Skeletal muscle cell (primary cell): ENCODE measurements around the gene PSMD1.
"Not testable (repeated sequence)": the region's sequence is repeated elsewhere in the genome, so short reads cannot be mapped to it uniquely, and the experiment has no call there.

Experiments used
- DNase-seq: peaks from one replicate; pipeline ENCODE4 v3.0.0-alpha.2; 2010; ENCODE audit warnings: low read depth
- H3K4me3 ChIP-seq: 2 replicates; pipeline ENCODE4 v1.5.1; 2011; ENCODE audit warnings: low read depth, mild to moderate bottlenecking, control low read depth, low read length, moderate library complexity

Gene PSMD1

DNA sequence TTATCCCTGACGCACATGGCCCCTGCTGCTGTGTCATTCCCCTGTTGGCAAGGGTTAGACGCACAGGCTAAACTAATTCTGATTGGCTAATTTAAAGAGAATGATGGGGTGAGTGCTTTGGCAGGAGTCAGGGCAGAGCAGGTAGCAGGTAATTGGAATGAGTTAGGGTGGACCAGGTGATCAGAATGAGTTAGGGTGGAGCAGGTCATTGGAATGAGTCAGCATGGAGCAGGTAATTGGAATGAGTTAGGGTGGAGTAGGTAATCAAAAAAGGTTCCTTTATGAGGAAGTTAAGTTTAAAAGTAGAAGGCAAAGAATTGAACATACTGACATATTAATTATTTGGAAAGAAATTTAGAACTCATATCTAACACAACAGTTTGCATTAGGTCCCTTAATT lies 43.7 kb downstream of the PSMD1 start:
- not testable (repeated sequence) for DNase-seq, H3K4me3 ChIP-seq

DNA sequence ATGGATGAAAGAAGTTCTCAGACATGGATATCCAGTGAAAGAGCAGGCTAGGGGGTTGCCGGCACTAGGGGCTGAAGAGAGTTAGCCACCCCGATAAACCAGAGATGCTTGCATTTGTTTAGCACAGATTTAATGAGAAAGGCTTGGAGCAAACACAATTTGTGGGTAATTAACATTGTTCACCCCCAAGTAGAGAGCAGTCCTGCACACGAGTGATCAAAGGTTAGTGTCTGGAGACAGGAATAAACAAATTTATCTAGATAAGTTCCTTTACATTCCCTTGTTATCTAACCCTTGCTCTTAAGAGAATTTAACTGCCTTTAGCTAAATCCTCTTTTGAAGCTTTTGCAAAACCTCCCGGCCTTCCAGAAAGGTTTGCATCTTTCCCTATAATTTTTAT lies 44.3 kb downstream of the PSMD1 start:
- no peak for DNase-seq
- H3K4me3 ChIP-seq, result no peak overlapping the region

DNA sequence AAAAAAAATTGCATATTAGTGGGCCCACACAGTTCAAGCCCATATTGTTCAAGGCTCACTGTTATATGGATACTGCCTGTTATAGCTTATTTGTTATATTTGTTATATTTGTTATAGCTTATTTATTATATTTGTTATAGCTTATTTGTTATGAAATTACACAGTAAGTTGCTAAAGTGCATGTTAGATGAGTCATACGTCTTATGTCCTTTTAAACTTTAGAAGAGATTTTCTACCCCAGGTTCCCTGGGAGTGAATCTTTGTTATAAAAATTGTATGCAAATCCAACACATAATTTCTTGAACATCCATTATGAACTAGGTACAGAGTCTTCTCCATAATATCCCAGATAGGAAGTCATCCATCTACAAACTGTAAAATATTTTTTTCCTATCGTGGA lies 46.1 kb downstream of the PSMD1 start:
- H3K4me3 ChIP-seq, result no peak overlapping the region
- no peak for DNase-seq

DNA sequence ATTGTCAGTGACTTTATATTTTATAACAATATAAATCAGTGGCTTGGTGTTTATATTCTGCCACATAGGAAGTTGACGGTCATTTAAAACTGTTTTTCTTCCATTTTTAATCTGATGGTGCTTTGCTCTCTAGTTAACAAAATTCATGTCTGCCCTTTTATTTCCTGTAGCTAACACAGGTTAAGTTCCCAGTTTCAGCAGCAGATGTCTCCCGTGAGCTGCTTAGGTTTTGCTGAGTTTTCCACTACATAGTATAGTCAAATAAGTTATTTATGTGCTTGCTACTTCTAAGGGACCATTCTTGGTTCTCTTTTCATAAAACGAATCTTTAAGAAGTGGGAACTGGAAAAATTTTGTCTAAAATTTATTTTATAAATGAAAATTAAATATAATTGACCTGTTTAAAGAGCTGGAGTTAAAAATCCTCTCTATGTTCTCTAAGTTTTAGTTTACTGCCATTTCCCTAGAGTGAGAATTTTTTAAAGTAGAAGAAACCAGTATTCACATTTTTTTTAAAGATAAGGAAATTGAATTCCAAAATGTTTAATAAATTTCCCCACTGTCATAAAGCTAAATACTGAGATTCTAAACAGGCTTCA lies 47.5 kb downstream of the PSMD1 start:
- no peak for DNase-seq

DNA sequence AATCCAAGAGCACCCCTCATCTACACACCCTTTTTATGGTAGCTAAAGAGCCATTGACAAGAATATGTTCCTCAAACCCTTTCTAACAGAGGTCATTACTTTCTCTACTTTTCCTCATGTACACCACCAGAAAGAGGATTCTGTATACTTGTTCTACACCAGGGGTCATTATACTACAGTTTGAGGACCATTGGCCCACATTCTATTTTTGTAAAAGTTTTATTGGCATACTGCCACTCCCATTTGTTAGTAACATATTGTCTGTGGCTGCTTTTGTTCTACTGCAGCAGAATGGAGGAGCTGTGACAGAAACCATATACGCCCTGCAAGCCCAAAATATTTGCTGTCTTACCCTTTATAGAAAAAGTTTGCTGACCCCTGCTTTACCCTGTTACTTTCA lies 53.9 kb downstream of the PSMD1 start:
- DNase-seq, result peak; percentile 29
- H3K4me3 ChIP-seq, result no peak overlapping the region

More for the DNA sequence above, 47.5 kb downstream of the PSMD1 start:
- no peak overlapping the region for H3K4me3 ChIP-seq

DNA sequence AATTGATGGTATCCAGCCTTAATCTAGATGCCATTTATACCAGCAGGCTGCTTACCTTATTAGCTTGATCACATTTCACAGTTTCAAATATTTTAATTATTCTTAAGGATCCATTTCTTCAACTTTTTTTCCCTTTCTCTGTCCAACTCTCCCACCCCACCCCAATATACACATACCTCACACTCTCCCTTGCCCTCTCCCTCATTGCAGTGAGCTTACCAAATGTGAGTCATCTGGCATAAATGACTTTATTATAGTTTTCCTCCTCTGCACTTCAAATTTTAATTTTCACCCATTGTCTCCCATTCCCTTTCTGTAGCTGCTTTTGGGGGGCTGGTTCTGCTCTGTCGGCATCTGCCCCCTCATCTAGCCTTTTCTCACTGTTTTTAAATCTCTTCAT lies 55.3 kb downstream of the PSMD1 start:
- DNase-seq, result no peak
- no peak overlapping the region for H3K4me3 ChIP-seq

DNA sequence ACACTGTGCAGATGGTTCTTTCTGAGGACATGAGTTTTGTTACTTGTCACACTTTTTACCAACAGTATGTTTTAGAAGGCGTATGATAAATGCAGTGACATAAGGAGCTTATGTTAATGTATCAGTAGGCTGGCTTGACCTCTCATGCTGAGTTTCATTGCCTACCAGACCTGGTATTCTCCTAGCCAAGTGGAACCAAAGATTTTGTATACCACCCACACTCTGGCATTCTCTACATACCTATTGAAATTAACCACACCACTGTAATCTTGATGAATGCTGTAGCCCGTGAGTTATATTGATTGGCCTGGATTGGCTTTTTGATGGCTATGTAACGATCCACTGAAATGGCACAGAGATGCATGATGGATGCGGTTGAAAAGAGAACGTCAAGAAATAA lies 56.8 kb downstream of the PSMD1 start:
- DNase-seq, result no peak
- H3K4me3 ChIP-seq, result no peak overlapping the region

DNA sequence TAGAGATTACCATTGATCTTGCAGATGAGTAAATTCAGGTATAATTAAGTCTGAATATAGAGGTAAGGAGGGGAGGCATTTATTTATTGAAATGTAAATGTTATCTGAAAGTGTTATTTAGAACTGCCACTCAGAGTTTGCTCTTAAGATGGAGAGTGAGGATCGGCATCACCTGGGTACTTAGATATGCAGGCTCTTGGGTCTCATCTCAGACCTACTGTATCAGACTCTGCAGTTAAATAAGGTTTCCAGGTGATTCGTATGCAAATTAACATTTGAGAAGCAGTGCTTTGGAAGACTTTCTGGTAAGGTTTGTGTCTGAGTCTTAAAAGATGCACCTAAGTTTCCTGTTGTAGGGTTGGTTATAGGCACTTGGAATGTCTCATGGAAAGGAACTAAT lies 59.0 kb downstream of the PSMD1 start:
- no peak overlapping the region for H3K4me3 ChIP-seq
- no peak for DNase-seq

DNA sequence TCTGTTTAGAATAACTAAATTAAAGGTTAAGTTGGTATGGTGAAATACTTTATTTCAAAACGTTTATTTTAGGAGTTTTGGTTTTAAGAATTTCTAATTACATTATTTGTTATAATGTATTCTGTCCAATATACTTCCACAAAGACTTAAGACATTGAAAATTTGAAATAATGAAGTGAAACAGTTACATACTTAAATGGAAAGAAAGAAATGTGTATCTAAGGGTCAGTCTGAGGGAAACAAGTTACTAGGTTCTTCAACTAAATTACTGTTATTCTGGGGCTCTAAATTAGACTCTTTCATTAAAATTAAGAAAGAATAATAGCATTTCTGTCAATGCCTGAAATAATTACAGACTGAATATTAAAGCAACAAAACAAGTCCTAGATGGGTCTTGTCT lies 60.5 kb downstream of the PSMD1 start:
- no peak for DNase-seq
- no peak overlapping the region for H3K4me3 ChIP-seq

DNA sequence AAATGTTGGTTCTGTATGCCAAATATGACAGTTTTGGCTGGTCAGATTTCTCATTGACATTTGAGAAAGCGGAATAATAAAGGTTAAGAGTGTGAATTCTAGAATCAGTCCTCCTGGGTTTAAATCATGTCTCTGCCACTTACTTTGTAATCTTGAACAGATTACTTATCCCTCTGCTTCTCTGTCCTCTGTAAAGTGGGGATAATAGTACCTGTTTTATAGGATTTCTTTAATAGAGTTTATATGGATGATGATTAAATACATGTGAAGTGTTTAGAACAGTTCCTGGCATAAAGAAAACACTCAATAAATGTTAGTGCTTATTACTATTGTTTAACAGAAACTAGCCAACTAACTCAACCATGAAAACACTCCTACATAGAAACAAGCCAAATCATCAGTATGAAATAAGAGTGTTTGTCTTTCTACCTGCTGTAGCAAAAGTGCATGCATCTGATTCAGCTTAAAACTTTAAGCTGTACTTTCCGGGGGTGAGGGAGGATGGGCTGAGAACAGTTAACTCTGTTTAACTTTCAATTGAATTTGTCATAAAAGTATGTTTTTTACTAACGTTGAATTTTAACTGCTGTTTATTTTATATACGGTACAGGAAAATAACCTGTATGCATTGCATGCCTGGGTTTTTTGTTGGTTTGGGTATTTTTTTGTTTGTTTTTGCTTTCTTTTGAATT lies 61.4 kb downstream of the PSMD1 start:
- no peak for DNase-seq
- no peak overlapping the region for H3K4me3 ChIP-seq

DNA sequence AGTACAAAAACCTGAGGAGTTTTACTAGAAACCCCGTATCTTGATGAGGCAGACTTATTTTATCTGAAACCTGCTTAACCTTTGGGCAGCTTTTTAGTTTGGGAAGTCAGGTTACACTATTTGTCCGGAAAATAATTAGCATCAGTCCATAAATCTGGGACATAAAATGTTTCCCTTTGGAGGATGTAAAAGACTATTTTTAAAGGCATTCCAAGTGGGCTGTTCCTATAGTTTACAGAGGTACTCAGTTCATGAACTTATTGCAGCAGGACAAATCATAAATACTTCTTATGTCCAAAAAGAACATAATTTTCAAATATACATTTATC lies 61.9 kb downstream of the PSMD1 start:
- no peak for DNase-seq
- no peak overlapping the region for H3K4me3 ChIP-seq

DNA sequence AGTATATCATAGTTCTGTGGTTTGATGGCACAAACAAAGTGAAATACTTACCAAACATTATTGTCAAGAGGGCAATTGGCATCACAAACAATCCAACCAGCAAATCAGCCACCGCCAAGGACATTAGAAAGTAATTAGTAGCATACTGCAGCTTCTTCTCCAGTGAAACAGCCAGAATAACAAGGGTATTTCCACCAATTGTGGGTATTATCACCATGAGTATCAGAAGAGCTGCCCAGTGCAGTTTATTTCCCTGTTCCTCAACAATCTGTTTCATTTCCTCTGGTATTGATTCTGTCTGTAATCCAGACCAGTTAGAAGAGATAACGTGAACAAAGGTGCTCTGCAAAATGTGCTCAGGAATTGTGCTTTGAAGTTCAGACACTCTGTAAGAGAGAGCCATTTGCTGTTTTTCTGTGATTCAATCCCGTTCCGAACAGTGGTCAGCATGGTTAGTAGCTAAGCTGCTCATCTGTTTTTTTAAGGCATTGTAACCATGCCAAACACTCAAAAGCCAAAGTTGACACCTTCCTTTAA lies 66.8 kb downstream of the PSMD1 start:
- H3K4me3 ChIP-seq, result no peak overlapping the region
- no peak for DNase-seq

DNA sequence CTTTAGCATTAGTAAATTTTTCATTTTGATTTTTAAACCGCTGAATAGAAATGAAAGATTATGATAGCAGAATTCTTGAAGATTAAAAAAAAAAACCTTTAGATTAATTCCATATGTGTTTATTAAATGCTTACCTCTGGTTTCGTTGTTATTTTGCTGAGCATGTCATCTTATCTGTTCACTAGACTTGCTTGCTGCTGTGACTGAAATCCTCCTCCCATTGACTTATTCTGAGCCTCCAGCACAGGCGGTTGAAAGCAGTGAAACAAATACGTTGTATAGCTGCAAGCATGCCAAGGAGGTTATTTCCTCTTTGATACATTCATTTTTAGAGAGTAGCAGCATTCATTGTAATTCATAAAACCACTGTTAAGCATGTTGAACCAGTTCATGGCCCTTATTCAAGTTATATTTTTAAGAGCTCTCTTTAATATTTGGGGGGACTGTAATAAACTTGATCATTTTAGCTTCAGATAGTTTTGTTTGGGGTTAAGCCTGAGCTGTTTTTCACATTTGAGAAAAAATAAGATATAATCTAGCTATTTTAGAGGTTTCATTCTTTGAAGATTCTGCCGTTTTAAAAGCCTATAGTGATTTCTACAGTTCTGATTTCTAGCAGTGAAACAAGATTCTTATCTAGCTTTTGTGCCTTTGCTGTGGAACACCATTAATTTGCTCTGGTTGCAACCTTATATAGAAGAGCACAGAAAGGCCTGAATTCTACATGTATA lies 68.3 kb downstream of the PSMD1 start, which contains the start of gene HTR2B:
HTR2B (minus strand) TSS at position 205 of the 731 bp plus-strand sequence. CDS start 1,278 bp downstream, outside the sequence.
- H3K4me3 ChIP-seq, result no peak within 1 kb of the TSS
- no peak for DNase-seq

DNA sequence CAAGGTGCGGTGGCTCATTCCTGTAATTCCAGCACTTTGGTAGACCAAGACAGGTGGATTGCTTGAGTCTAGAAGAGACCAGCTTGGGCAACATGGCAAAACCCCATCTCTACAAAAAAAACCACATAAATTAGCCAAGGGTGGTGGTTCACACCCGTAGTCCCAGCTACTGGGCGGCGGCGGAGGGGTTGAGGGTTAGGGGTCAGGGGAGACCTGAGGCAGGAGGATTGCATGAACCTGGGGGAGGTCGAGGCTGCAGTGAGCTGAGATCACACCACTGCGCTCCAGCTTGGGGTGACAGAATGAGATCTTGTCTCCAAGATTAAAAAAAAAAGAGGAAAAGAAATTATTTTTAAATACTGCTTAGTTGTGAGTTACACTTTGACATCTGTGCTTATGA lies 69.5 kb downstream of the PSMD1 start:
- no peak for DNase-seq
- H3K4me3 ChIP-seq, result no peak overlapping the region

DNA sequence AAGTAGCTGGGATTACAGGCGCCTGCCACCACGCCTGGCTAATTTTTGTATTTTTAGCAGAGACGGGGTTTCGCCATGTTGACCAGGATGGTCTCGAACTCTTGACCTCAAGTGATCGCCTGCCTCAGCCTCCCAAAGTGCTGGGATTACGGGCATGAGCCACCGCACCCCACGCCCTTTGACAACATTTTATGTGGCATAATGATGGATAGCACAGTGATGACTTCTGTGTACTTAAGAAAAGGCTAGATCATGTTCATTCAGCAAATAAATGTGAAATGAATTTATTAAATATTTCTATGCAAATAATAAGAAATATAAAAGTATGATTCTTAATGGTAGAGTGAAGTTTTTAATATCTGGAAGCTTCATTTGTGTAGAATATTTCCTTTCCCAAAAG lies 70.8 kb downstream of the PSMD1 start:
- DNase-seq, result no peak
- no peak overlapping the region for H3K4me3 ChIP-seq

DNA sequence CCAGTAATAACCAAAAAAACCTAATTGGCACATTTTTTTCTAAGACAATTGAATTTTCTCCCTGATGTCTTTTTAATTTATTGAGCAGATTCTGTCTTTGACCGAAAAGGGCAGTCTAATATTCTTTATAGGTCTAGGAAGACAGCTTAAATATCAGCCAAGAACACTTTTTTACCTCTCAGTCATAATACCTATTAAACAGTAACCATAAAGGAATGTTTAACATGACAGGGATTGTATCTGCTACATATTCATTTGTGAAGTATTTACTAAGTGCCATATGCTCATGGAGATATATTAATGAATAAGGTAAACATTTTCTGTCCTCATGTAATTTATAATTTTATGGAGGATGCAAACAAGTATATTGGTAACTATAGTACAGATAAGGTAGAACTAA lies 71.3 kb downstream of the PSMD1 start:
- H3K4me3 ChIP-seq, result no peak overlapping the region
- DNase-seq, result no peak

DNA sequence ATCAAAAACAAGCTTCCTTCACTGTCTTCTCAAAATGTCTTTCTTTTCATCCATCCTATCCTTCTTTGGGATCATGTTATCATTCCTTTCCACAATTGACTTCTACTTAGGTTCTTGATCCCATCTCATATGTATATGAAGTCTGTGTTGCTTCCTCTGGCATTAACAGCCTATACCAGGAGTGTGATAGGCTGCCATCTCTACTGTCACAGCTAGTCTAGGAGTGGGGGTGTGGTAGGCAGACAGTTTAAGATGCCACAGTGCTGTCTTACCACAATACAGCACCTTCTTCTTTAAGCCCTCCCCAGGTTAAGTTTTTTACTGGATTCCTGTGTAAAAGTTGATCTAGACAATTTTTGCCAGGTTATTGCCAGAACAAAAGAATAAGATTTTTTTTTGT lies 71.9 kb downstream of the PSMD1 start:
- no peak overlapping the region for H3K4me3 ChIP-seq

DNA sequence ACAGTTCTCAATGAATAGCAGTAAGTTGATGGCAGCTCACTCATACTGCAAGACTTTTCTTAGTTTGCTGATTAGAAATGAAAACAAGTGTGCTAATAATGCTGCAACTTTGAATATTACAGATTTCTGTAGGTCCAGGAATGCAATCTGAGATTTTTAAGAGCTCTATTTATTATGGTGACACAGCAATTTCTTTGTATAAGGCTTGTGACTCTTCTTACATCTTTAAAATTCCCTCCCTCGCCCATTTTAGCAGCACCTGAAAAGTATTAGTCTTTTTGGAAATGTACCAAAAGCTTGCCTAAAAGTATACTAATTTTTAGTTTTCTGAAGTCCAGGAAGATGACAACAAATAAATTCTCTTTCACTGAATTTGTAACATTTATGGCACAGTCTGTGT lies 72.5 kb downstream of the PSMD1 start:
- no peak for DNase-seq

More for the DNA sequence above, 71.9 kb downstream of the PSMD1 start:
- no peak for DNase-seq

DNA sequence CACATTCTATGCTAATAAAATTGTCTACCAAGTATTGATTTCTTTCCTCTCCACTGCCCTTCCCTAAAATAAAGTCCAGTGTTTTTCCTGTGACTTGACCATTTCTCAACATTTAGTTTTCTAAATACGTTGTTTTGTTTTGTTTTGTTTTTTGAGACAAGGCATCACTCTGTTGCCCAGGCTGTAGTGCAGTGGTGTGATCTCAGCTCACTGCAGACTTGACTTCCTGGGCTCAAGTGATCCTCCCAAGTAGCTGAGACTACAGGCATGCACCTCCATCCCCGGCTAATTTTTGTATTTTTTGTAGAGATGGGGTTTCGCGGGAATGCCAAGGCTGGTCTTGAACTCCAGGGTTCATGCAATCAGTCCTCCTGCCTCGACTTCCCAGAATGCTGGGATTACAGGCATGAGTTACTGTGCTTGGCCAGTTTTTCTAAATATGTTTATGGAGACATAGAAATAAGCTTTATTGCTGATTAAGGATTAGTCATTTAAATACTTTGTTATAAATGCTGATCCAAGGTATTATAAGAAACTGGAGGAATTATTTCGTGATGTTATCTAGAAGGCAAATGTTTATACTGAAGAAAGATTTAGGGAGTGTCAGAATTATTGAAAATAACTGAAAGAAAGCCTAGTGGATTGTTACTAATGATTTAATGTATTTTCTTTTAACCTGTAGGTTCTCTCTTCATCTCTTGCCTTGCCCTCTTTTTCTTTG lies 73.8 kb downstream of the PSMD1 start:
- no peak for DNase-seq
- no peak overlapping the region for H3K4me3 ChIP-seq

More for the DNA sequence above, 72.5 kb downstream of the PSMD1 start:
- H3K4me3 ChIP-seq, result no peak overlapping the region

DNA sequence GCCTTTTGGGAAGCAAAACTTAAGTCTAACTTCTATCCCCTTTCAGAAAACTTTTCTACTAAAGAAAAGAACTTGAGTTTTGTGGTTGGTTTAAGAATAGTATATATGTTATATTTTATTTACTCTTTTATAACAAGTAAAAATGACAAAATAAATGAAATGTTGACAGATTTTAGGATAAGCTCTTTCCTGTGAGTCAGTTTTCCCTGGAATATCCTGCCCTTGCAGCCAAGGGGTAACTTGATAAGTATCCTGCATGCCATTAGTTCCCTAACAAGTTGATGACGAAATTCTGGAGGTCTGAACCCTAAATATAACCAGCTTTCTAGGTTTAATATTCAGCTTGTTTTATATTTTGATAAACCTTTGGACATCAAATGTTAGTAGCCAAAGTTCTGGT lies 75.5 kb downstream of the PSMD1 start:
- DNase-seq, result no peak
- H3K4me3 ChIP-seq, result no peak overlapping the region
